Adrenal gland (tissue), 12 donors: ENCODE measurements around the gene AUTS2. TPM values are rescaled to one million over a fixed set of nuclear protein-coding genes. Genes with fewer than 3 reads are reported as not detected.

Experiments used
- DNase-seq, 7 donors: peaks; one replicate each; pipeline ENCODE4 v3.0.0-alpha.2; 2019 to 2020
- H3K27ac ChIP-seq, 5 donors: fragments of 200-600 bp; sonication (generic) in 4 of 5; 1 replicate in 3 of 5; 2 replicates in 2 of 5; pipeline versions ENCODE4 v1.5.1 to v1.8.0; 2016 to 2020; ENCODE audit warnings: mild to moderate bottlenecking in 1 of 5
- H3K27me3 ChIP-seq: fragments of 200-600 bp; 2 replicates; pipeline ENCODE4 v1.8.0; 2021
- H3K36me3 ChIP-seq, 2 donors: fragments of 200-600 bp; replicated peaks in 1 of 2; 1 replicate in 1 of 2; 2 replicates in 1 of 2; pipeline versions ENCODE4 v1.5.1 to v1.8.0; 2018 to 2022
- H3K4me1 ChIP-seq, 2 donors: fragments of 200-600 bp; replicated peaks in 1 of 2; 1 replicate in 1 of 2; 2 replicates in 1 of 2; pipeline versions ENCODE4 v1.5.1 to v1.8.0; 2018 to 2021
- H3K4me3 ChIP-seq, 4 donors: fragments of 200-600 bp; sonication (generic) in 3 of 4; one replicate each; pipeline ENCODE4 v1.5.1; 2016 to 2018
- H3K9me3 ChIP-seq, 3 donors: fragments of 200-600 bp; sonication (generic) in 1 of 3; replicated peaks in 1 of 3; 1 replicate in 2 of 3; 2 replicates in 1 of 3; pipeline versions ENCODE4 v1.5.1 to v1.8.0; 2016 to 2021
- CTCF ChIP-seq, 6 experiments: fragments of 450-650 bp in 4 of 6; fragments of 200-600 bp in 2 of 6; sonication (generic) in 1 of 6; IDR thresholded peaks; 1 replicate in 5 of 6; 2 replicates in 1 of 6; pipeline versions ENCODE4 v1.5.1 to v1.8.0; 2016 to 2021; ENCODE audit warnings: antibody characterized with exemption in 6 of 6, mild to moderate bottlenecking in 2 of 6, moderate library complexity in 1 of 6
- POLR2A ChIP-seq, 2 donors: fragments of 450-650 bp; IDR thresholded peaks; one replicate each; pipeline ENCODE4 v1.6.1; 2017; ENCODE audit warnings: antibody characterized with exemption in 2 of 2, mild to moderate bottlenecking in 2 of 2, moderate library complexity in 1 of 2
- WGBS, 4 donors: extraction: QIAGEN DNeasy Blood & Tissue Kit in 2 of 4; methylation state at CpG; one replicate each; pipeline versions ENCODE4 v1.1.5 to v1.1.7; 2013 to 2017; 5-methylcytosine and 5-hydroxymethylcytosine counted together
- intact Hi-C, 2 donors: fragments of 100-400 bp; cut with DNase I; formaldehyde crosslinking; loops; one replicate each; pipeline versions ENCODE4 v1.14.1 to v1.15.0; 2022 to 2023
- polyA plus RNA-seq, 3 donors: library from polyadenylated mRNA; stranded (reverse); fragments of 200-250 nt in 2 of 3; fragments of 350-450 nt in 1 of 3; fragmentation: Illumina TruSeq in 1 of 3; extraction: RNeasy Lipid Tissue Mini Kit (QIAGEN cat#74804) in 1 of 3; gene quantifications; one replicate each; pipeline ENCODE4 v1.2.3, GENCODE V29; 2013 to 2014
- total RNA-seq, 9 donors: library from RNA; depleted of rRNA in 4 of 9; stranded (reverse); fragments of >200 nt in 4 of 9; fragments of 120-200 nt in 1 of 9; fragmentation: NEBNext Ultra II Directional in 1 of 9; extraction: Animal tissue kit (Norgen Biotek cat#: 25700) in 1 of 9; gene quantifications; one replicate each; pipeline versions ENCODE4 v1.1.0 to v1.2.4, GENCODE V29; 2013 to 2023
- donor health status: healthy with polysubstance abuse.
- donor health status: Bipolar disorder and iron deficiency.
- donor health status: DM: yes; HTN: yes; CAD: no.
- donor health status: DM: no; HTN: no; CAD: no.
- donor health status: DM: no; HTN: no; CAD: no.
- donor health status: DM: yes; HTN: yes; CAD: no.

AUTS2 gene
- total and polyA plus RNA-seq, 12 donors = 6.4 to 44.0 (median 15.2) TPM

GRCh38 chr7:69906283-69906995 lies 308.2 kb downstream of the AUTS2 start:
- no peak for TF ChIP-seq CTCF (IDR thresholded peaks at IDR 0.05)
- TF ChIP-seq POLR2A (IDR thresholded peaks at IDR 0.05) = no peak
- H3K4me1 ChIP-seq = no peaks in the 10 kb centered on the region
- intact Hi-C loops = no loop called here
- WGBS, 4 donors = 84 to 88% (median 86%) methylated on average over 8 of the region's 8 CpGs
- DNase-seq = no peak
- H3K27me3 ChIP-seq = no peaks in the 10 kb centered on the region
- no peak overlapping the region for H3K27ac ChIP-seq
- no peaks in the 10 kb centered on the region for H3K9me3 ChIP-seq
- H3K4me3 ChIP-seq = no peak overlapping the region
- no peaks in the 10 kb centered on the region for H3K36me3 ChIP-seq

GRCh38 chr7:69907720-69908119 lies 309.4 kb downstream of the AUTS2 start:
- Histone ChIP-seq H3K9me3 (no peaks in the 10 kb centered on the region), H3K4me1 (no peaks in the 10 kb centered on the region), H3K27me3 (no peaks in the 10 kb centered on the region), H3K36me3 (no peaks in the 10 kb centered on the region), H3K4me3 (no peak overlapping the region), H3K27ac (no peak overlapping the region)
- DNase-seq = no peak
- TF ChIP-seq POLR2A (IDR thresholded peaks at IDR 0.05) (no peak), CTCF (IDR thresholded peaks at IDR 0.05) (no peak)
- intact Hi-C loops = no loop called here

- no peak overlapping the region for H3K27ac ChIP-seq
- no peak overlapping the region for H3K4me3 ChIP-seq
- no peak for TF ChIP-seq CTCF (IDR thresholded peaks at IDR 0.05)
- no peak for TF ChIP-seq POLR2A (IDR thresholded peaks at IDR 0.05)
- no peaks in the 10 kb centered on the region for H3K4me1 ChIP-seq
- intact Hi-C loops = no loop called here
- no peaks in the 10 kb centered on the region for H3K36me3 ChIP-seq
- WGBS, 4 donors = 86 to 100% (median 94%) methylated on average over 1 of the region's 1 CpG
- H3K27me3 ChIP-seq = no peaks in the 10 kb centered on the region
- no peaks in the 10 kb centered on the region for H3K9me3 ChIP-seq
- no peak for DNase-seq
These were observed 310.2 kb downstream of the AUTS2 start for GRCh38 chr7:69908454-69908853.

- H3K4me3 ChIP-seq = no peak overlapping the region
- WGBS, 4 donors = 82 to 94% (median 84%) methylated on average over 2 to 3 of the region's 3 CpGs
- TF ChIP-seq CTCF (IDR thresholded peaks at IDR 0.05) = no peak
- no peak for TF ChIP-seq POLR2A (IDR thresholded peaks at IDR 0.05)
- no peak for DNase-seq
- H3K4me1 ChIP-seq = no peaks in the 10 kb centered on the region
- no peaks in the 10 kb centered on the region for H3K9me3 ChIP-seq
- no peaks in the 10 kb centered on the region for H3K27me3 ChIP-seq
- H3K27ac ChIP-seq = no peak overlapping the region
- intact Hi-C loops = no loop called here
- H3K36me3 ChIP-seq = no peaks in the 10 kb centered on the region
These were observed 311.9 kb downstream of the AUTS2 start for GRCh38 chr7:69910150-69910549.
